DMS53 treated with DMSO at 0.1 percent for 48 hours (cell line): ENCODE measurements around the gene LDLRAD4.
"Not testable (repeated sequence)": the region's sequence is repeated elsewhere in the genome, so short reads cannot be mapped to it uniquely, and the experiment has no call there.

Experiments
- DNase-seq: peaks from one replicate; lab custom pipeline; 2025; ENCODE audit not compliant: unreplicated experiment; lab: John Stamatoyannopoulos, UW

The LDLRAD4 gene

DNA sequence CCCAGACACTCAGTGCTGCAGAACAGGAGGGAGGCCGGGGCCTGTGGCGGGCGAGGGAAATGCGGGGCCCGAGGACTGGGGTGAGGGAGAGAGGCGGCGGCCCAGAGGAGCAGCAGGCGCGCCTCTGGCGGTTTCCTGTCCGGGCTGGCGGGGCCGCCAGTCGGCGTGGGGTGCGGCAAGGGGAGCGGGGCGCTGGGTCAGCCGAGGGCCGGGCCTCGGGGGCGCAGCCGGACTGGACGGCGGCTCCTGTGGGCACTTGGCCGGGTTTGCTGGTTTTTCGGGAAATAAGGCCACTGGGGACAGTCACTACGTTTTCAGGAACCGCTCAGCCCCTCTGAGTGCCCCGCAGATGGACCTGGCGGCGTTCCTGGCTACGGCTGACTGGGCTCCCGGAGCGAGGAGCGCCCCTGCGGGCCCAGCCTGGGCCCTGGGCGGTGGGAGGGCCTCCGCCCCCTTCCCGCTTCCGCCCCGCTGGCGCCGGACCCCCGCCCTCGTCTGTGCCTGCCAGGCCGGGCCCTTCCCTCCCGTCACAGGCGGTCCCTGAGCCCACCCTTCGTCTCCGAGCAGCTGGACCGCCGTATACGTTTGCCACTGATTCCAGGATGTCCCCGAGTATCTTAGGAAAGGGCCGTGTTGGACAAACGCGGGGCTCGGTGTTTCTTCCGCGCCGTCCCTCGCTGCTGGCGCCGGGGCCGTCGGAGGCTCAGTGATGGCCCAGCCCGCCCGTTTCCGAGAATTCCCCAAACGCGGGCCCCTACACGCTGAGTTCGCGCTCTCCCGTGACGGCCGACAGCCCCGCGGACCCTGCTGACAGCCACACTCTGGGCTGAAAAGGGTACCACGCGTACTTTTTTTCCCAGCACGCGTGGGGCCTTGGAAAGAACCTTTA, 423.2 kb downstream of the LDLRAD4 start:
- no peak for DNase-seq

DNA sequence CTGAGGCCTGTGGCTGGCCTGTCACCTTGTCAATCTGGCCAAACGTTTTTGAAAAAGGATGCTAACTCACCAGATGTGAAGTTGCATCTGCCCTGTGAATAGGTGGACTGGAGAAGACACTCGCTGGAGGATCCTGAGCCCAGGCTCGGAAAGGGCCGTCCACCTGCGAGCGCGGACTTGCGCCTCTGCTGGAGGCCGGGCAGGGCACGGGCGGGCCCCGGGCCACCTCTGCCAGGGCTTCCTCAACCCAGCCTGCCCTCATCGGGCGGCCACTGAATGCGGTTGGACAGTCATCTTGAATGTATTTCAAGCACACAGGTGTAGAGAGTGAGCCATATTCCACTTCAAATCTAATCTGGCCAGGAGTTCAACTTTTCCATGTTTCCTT, 423.9 kb downstream of the LDLRAD4 start:
- DNase-seq = no peak

DNA sequence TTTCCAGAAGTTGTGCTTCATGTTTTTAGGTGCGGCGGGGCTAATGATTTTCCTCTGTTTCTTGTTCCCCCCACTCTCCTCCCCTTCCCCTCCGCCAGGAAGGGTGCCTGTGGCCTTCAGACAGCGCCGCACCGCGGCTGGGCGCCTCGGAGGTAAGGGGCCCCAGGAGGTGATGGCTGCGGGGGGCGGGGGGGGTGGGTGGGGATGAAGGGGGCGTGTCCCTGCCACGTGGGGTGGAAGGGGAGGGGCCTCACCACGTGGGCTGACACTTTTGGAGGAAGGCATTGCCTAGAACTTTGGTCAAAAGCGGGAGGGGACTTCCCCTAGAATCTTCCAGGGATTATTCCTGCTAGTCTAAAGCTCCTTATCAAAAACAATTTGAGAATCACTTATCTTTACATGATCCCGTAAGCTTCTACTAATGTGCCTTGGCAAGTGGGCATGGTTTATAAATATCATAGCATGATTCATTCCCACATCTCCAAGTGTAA, 424.7 kb downstream of the LDLRAD4 start:
- no peak for DNase-seq

GRCh38 chr18:13645093-13645492, 426.5 kb downstream of the LDLRAD4 start:
- no peak for DNase-seq

GRCh38 chr18:13646633-13647032, 428.1 kb downstream of the LDLRAD4 start:
- DNase-seq = no peak

DNA sequence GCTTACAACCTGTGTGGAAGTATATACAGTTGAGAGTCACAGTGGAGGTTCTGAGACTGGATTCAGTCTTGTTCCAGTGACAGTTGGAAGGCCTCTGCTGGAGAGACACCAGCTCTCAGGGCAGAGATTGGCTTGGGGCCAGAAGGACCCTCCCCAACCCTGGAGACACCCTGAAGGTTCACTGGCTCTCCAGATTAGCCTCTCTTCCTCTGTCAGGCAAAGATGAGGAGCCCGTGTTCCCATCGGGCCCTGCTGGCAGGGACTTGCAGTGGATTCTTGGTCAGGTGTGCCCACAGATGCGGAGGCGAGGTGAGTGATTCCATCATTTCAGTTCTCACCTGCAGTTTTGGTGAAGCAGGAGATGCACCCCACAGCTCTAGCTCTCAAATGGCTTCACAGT, 429.2 kb downstream of the LDLRAD4 start:
- no peak for DNase-seq

- no peak for DNase-seq
Measured at GRCh38 chr18:13649397-13650390, 431.1 kb downstream of the LDLRAD4 start.

DNA sequence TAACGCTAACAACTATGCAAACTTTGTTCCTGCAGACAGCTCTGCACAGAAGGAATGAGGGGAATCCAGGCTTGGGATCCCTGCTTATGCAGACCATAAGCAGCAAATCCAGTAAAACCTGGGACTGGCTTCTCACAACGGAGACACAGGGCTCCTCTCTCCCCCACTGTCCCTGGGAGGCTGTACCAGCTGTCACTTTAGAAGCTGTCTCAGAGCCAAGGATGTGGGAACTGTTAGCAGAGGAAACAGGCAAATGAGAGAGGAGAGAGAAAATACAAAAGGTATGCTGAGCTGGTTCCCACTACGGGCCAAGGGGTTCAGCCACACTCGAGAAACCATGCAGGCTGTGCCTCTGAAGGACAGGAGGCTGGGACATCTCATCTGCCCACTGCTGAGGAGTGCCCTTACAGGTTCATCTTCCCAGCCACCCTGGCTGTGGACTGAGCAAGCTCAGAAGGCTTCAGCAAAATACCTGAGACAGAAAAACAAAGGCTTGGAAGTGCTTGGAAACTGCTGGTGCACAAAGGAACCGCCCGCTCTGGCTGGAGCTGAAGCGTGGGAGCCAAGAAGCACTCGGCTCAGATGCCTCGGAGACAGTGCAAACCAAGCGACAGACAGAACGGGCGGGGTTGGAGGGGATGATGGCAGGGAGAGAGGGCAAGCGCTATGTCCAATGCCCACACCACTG, 435.3 kb downstream of the LDLRAD4 start:
- DNase-seq = no peak

DNA sequence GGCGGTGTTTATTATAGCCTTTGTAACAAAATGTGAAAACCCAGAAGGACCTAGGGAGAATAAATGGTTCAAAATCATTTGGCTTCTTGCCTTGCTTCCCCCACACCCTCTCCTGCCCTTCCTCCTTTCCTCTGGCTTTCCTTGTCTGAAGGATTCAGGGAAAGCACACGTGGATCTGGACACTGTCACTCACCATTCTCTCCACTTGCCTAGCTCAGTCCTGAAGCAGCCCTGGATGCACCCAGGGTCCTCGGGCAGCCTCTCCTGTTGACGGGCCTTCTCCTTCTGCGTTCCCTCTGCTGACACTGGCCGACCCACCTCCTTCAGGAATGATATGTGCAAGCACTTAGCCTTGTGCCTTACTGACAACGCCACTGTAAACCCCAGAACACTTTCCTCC, 439.4 kb downstream of the LDLRAD4 start:
- no peak for DNase-seq

GRCh38 chr18:13658436-13659204, 440.1 kb downstream of the LDLRAD4 start:
- DNase-seq = no peak

- no peak for DNase-seq
Measured at GRCh38 chr18:13660510-13660909, 441.9 kb downstream of the LDLRAD4 start.

GRCh38 chr18:13661051-13661778, 442.7 kb downstream of the LDLRAD4 start:
- no peak for DNase-seq

- DNase-seq = no peak
Measured at GRCh38 chr18:13661779-13662256, 443.3 kb downstream of the LDLRAD4 start.

DNA sequence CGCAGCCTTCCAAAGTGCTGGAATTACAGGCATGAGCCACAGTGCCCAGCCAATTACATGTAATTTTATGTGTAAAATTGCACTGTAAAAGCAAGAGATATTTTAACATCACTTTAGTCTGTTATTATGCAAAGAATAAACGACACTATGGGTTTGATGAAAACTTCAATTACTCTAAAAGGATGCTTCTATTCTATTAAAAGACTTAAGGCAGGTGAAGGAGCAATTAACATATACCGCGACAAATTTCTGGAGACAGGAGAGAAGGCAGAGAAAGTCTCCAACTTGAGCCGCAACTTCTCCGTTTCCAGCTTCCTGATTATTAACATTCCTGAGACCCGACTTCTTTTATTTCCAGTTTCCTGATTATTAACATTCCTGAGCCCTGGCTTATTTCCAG, 454.1 kb downstream of the LDLRAD4 start:
- no peak for DNase-seq

GRCh38 chr18:13676471-13676870, 457.9 kb downstream of the LDLRAD4 start:
- DNase-seq = no peak

DNA sequence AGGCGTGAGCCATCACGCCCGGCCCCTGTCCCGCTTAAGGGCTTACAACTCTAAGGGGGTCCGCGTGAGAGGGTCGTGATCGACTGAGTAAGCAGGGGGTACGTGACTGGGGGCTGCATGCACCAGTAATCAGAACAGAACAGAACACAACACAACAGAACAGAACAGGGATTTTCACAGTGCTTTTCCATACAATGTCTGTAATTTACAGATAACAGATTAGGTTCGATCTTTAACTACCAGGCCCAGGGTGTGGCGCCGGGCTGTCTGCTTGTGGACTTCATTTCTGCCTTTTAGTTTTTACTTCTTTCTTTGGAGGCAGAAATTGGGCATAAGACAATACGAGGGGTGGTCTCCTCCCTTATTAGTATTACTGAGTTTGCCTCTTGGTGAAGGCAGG, 458.8 kb downstream of the LDLRAD4 start:
- DNase-seq = not testable (repeated sequence)

DNA sequence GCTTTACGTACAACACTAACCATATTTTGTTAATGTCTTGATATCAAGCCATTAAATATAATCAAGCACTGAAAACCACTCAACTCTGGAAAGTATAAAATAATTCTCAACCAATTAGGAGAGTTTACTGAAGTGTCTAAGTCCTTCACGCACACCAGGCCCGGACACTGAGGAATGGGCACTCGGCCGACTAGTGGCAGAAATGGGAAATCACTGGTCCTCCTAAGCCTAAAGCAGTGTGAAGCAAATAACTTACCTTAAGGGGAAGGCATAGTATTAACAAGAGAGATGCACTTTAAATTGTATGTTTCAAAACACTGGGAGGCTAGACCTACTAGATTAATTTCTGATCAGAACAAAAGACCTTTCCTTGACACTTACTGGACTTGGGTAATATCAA, 462.1 kb downstream of the LDLRAD4 start:
- DNase-seq = no peak

DNA sequence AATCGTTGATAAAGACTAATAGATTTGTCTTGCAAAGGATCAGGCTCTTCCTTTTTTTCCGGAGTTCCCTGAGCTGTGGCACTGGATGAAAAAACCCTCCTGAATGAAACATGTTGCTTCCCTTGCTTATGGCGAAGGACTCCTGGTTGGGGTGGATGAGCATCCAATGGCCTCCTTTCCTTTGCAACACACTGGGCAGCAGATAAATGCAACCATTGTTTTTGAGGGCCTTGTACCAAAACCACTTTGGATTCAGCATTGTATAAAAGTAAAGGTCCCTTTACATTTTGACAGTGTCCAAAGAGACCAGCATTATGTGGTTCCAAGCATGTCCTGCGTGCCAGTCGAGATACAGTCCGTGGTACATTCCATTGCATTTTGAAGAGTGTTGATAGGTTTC, 463.1 kb downstream of the LDLRAD4 start:
- DNase-seq = no peak

DNA sequence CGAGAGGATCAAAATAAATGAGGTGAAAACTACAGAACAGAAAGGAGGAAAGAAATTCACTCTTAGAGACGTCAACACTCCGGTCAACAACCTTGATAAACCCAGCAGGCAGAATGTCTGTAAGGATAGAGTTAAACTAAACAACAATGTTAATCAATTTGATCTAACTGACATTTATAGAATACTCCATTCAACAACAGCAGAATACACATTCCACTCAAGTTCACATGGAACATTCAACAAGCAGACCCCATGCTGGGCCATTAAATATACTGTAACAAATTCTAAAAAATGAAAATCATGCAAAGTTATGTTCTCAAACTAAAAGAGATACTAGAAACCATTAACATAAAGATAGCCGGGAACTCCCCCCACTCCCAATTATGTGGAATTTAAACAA, 466.0 kb downstream of the LDLRAD4 start:
- no peak for DNase-seq
